Heart left ventricle (tissue), 13 donors: ENCODE results near the gene CABP2.

Source experiments
- POLR2A ChIP-seq, 2 donors: fragments of 450-650 bp; IDR thresholded peaks; one replicate each; pipeline ENCODE4 v1.6.1; 2017; ENCODE audit warnings: antibody characterized with exemption in 2 of 2, mild to moderate bottlenecking in 2 of 2, moderate library complexity in 2 of 2
- TF ChIP-seq, protein P1 (sequence below), 12 donors: fragments of 200-600 bp; sonication (generic) in 4 of 12; IDR thresholded peaks; one replicate each; pipeline versions ENCODE4 v1.5.0 to v1.8.0; 2018 to 2022; ENCODE audit warnings: antibody characterized with exemption in 12 of 12, mild to moderate bottlenecking in 5 of 12
- donor health status: ischemic (EF 13 %, LVEDD 7.1; RV severe dilation, severe dysfunction).
- donor health status: DM: no; HTN: yes; CAD: no.
- donor health status: DM: no; HTN: no; CAD: no.
- donor health status: ischemic (EF 25% LVEDD 6.9; RV normal size, moderate dysfunction).
- donor health status: ischemic (EF 25% LVEDD 5.7; RV mildly dilated, moderate dysfunction).
- donor health status: ischemic (EF 35%, LVEDD 5.7; RV mildly dilated, moderate dysfunction).
- donor health status: nonischemic (EF 11% LVEDD 7.7; RV severe dilation, severe dysfunction).
- donor health status: DM: yes; HTN: yes; CAD: no.
- donor health status: PGD.
- donor health status: ischemic (EF 29% LVEDD 5.4; RV normal size, mild dysfunction).
- donor health status: nonischemic (EF 23%, LVEDD 6.1; RV moderate dilation, normal function).

DNA sequence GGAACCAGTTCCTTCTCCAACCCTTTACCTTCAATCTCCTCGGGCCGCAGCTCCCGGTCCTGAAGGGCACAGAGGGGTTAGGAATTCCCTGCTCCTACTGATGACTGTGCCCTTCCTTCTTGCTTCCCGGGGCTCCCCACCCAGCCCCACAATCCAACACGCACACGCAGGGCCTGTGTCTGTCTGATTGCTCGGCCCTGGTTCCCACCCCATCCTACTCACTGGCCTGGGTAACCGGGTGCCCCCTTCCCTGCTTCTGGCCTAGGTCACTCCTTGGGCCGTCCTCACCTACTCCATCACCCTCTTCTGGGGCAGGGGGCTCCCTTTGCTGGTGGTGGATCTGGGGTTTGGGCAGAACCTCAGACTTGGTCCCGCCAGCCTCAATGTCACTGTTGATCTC is 1.3 kb downstream of the CABP2 start:
- TF ChIP-seq, protein P1, sequence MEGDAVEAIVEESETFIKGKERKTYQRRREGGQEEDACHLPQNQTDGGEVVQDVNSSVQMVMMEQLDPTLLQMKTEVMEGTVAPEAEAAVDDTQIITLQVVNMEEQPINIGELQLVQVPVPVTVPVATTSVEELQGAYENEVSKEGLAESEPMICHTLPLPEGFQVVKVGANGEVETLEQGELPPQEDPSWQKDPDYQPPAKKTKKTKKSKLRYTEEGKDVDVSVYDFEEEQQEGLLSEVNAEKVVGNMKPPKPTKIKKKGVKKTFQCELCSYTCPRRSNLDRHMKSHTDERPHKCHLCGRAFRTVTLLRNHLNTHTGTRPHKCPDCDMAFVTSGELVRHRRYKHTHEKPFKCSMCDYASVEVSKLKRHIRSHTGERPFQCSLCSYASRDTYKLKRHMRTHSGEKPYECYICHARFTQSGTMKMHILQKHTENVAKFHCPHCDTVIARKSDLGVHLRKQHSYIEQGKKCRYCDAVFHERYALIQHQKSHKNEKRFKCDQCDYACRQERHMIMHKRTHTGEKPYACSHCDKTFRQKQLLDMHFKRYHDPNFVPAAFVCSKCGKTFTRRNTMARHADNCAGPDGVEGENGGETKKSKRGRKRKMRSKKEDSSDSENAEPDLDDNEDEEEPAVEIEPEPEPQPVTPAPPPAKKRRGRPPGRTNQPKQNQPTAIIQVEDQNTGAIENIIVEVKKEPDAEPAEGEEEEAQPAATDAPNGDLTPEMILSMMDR (IDR thresholded peaks at IDR 0.05), result no peak
- no peak for TF ChIP-seq POLR2A (IDR thresholded peaks at IDR 0.05)
